M059J (cell line): ENCODE data around the gene ENTPD8. TPM values are rescaled to one million over a fixed set of nuclear protein-coding genes. Genes with fewer than 3 reads are reported as not detected.

ENCODE experiments used
- DNase-seq: peaks from one replicate; pipeline ENCODE4 v3.0.0-alpha.2; 2012; ENCODE audit warnings: low read depth
- total RNA-seq: library from RNA; depleted of rRNA; stranded (reverse); fragments of >200 nt; shearing (Covaris generic); gene quantifications from 2 replicates; pipeline ENCODE4 v1.2.3, GENCODE V29; 2014; rRNA removed

Gene ENTPD8
- not detected in 2 replicates for total RNA-seq

DNA sequence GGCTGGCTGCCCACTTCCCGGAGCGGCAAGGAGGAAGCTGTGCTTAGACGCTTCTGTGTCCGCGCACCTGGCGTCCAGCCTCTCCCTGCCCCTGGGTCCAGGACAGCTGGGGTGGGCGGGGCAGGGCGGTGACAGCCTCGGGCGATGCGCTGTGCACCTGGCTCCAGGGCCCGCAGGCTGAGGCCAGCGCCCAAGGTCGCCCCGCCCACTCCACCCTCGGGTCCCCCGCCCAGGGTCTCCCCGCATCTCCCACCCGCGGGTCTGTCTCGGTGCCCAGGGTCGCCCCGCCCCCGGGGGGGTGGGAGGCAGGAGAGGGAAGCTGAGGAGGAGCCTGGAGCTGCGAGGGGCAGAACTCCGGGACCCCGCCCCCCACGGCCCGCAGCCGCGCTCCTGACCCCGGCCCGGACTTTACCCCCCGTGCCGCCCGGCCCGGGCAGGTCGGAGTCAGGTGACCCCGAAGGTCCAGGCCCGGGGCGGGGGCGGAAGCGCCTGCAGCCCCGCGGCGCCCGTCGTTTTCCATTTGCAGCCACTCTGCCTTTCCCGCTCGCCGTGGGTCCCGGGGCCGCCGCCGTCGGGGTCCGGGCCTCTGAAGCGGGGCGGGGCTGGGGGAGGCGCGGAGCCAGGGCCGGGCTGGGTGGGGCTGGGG is at the start of gene ENTPD8:
Gene ENTPD8 (minus strand): TSS at position 69 of the 646 bp plus-strand sequence. CDS start 3,072 bp downstream, outside the sequence.
- peak; percentile 40 for DNase-seq

- DNase-seq: no peak
Measured at GRCh38 chr9:137490532-137491186, 49.5 kb upstream of the ENTPD8 start.

DNA sequence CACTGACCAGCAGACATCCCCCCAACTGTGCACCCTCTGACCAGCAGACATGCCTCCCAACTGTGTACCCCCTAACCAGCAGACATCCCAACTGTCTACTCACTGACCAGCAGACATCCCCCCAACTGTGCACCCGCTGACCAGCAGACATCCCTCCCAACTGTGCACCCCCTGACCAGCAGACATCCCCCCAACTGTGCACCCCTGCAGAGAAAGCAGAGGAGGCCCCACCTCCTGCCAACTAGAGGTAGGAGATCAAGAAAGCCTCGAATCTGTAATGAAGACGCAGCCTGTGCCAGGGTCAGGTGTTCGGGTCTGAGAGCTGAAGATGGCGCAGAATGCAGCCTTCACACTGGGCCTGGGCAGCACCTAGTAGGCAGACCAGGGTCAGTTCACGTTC is 47.7 kb upstream of the ENTPD8 start:
- DNase-seq: no peak

- no peak for DNase-seq
Measured at GRCh38 chr9:137488327-137488653, 47.1 kb upstream of the ENTPD8 start.

DNA sequence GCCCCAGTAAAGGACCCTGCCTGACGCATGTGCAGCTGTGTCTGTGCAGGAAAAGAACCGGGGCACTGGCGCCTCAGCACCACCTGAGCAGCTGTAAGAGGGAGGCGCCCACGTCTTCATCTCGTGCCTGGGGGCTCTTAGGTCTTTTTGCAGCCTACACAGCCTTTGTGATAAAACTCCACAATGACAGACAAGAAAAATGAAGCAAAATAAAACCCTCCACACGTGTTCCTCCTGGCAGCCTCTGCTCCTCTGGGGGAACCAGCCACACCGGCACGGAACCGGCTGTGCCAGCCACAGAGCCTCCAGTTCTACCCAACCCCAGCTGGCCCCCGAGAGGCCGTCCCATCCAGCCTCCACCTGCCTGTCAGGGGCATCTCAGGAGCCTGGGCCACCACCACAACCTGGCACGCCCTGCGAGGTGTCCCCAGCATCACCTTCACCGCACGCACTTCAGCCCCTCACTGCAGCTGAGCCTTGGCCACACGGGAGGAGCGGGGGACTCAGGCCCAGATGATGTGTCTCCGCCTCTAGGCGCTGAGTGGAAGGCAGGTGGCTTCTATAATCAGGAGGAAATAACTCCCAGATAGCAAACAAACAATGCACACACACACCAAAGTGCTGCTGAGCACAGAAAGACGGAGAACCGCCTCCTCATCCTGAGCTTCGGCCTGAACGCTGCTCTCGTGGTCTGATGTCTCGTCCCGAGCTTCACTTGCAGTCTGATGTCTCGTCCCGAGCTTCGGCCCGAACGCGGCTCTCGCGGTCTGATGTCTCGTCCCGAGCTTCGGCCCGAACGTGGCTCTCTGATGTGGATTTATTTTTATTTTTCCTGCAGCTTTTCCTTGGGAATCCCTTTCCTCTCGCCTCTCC is 46.5 kb upstream of the ENTPD8 start:
- DNase-seq: no peak

- DNase-seq: no peak
Measured at GRCh38 chr9:137486545-137487453, 45.6 kb upstream of the ENTPD8 start.

- no peak for DNase-seq
Measured at GRCh38 chr9:137486141-137486490, 45.0 kb upstream of the ENTPD8 start.

DNA sequence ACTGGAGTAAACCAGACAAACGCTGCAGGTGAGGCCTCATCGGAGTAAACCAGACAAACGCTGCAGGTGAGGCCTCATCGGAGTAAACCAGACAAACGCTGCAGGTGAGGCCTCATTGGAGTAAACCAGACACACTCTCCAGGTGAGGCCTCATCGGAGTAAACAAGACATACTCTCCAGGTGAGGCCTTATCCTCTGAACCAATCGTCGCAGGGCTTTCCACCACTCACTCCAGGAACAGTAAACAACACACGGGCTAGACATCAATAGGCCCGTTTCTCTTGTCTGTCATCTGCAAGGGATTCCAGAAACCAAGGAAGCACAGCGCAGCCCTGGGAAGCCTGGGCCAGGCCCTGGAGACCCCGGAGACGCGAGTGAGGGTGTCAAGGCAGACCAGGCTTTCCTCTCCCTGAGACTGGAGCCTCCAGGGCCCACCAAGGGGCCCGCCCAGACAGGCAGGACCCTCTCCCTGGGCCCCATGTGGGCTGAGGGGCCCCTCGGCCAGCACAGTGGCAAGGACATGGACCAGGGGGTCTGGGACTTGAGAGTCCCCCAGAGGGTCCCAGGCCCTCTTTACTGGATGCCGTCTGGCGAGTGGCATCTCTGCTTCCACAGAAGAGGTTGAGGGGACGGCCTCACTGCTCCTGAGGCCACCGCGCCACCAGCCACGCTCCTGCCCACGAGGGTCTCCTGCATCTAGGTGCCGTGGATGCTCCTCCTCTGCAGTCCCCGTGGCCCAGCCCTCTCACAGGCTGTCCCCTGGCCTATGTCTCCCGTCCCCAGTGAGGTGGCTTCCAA is 44.4 kb upstream of the ENTPD8 start:
- DNase-seq: no peak

GRCh38 chr9:137484551-137485315 is 43.6 kb upstream of the ENTPD8 start:
- no peak for DNase-seq

DNA sequence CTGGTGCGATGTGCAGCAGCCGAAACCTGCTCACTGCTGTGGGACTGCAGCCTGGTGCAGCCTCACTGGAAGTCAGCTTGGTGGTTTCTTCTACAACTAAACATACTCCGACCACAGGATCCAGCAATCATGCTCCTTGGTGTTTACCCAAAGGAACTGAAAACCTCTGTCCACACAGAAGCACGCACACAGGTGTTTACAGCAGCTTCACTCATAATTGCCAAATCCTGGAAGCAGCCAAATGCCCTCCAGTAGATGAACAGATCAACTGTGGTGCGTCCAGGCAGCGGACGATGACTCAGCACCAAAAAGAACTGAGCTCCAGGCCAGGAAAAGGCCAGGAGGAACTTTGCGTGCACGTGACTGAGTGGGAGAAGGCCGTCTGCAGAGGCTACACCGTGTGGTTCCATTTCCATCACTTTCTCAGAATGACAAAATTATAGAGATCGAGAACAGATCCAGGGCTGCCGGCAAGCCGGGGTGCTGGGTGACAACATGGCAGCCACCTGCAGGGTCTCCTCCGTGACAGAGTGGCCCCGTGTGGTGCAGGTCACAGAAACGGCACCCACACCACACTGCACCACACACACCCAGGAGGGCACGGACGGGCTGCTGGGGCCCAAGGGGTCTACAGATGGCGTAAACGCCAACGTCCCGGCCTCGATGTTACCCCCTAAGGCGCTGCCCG is 41.1 kb upstream of the ENTPD8 start:
- peak; percentile 98 for DNase-seq

GRCh38 chr9:137480686-137481683 is 39.8 kb upstream of the ENTPD8 start:
- DNase-seq: no peak

- no peak for DNase-seq
Measured at GRCh38 chr9:137479892-137480685, 38.9 kb upstream of the ENTPD8 start.

- no peak for DNase-seq
Measured at GRCh38 chr9:137478962-137479861, 38.1 kb upstream of the ENTPD8 start.

DNA sequence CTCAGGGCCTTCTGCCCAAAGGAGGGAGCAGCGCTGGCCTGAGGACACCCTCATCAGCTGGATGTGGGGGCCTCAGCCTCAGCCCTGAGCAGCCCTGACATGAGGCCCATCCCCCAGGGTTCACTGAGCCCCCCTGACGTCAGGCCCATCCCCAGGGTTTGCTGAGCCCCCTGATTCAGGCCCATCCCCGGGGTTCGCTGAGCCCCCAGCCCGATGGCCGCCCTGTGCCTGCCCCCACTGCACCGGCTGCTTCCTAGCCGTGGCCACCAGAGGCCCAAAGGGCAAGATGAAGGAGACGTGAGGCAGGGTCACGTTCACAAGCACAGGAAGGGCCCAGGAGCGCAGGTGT is 37.4 kb upstream of the ENTPD8 start:
- DNase-seq: no peak

DNA sequence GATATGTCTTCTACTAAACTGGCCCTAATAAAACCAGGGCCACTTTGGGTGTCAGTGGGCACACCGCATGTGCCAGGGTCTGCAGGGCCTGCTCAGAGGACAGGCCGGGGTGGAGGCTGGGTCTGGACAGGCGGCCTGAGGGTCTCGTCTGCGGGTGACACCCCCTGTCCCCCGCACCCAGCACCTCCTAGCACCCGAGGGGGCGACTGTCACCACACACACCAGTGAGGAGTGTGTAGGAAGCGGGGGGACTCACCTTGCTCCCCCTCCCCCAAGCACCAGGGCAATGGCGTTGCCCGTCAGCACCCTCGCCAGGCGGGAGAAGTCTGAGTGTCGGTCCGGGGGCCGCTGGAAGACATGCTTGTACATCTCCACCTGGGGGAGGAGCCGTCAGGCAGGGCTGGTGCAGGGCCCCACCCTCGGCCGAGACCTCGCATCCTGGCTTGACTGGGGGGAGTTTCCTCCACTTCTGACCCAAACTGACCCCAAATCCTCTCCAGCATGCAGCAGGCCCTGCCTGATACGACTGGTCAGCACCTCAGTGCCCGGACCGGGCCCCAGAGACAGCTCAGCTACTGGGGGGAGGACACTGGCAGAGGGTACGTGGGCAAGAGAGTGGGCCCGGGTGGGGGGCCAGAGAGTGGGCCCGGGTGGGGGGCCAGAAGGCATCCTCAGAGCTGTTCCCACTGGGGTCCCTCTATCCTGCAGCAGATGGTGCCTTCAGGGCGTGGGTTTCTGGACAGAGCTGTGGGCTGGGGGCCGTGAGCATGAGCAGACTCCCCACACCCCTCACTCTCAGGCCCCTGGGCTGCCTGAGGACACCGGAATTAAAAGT is 36.8 kb upstream of the ENTPD8 start:
- DNase-seq: no peak

DNA sequence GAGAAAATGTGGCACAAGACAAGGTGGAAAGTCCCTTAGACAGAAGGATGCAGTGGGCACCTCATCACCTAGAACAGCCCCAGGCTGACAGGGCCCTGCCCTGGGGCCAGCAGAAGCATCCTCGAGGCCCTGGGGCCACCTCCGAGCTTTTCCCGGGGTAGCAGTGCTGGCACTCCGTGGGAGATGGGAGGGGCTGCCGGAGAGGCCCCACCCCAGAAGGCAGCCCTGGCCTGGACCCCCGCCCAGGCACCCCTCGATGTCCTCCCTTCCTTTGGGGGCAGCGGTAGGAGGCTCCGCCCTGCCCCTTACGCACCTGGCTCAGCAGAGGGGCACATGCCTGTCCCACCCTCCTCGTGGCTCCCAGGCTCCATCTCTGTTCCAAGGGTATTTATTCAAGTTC is 35.7 kb upstream of the ENTPD8 start:
- no peak for DNase-seq
